NCI-H524 (cell line): Measurements from ENCODE around the gene RPL5.
"Not testable (repeated sequence)": the region's sequence is repeated elsewhere in the genome, so short reads cannot be mapped to it uniquely, and the experiment has no call there.

Experiments used
- DNase-seq, 2 experiments: peaks; one replicate each; lab custom pipeline; 2025; lab: John Stamatoyannopoulos, UW

Gene RPL5

GRCh38 chr1:92831762-92832536 is at the start of gene RPL5:
TSS of gene RPL5 (plus strand) at chr1:92832040. CDS start at chr1:92832115, 75 bp downstream.
- DNase-seq = peak; percentile 93 to 96

DNA sequence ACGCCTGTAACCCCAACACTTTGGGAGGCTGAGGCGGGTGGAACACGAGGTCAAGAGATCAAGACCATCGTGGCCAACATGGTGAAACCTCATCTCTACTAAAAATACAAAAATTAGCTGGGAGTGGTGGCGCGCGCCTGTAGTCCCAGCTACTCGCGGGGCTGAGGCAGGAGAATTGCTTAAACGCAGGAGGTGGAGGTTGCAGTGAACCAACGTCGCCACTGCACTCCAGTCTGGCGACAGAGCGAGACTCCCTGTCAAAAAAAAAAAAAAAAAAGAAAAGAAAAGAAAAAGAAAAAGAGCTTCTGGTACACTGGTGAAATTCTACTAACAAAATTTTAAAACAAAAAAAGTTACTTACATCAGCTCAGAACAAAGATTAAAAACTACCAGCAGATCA is 48.3 kb upstream of the RPL5 start:
- not testable (repeated sequence) for DNase-seq

DNA sequence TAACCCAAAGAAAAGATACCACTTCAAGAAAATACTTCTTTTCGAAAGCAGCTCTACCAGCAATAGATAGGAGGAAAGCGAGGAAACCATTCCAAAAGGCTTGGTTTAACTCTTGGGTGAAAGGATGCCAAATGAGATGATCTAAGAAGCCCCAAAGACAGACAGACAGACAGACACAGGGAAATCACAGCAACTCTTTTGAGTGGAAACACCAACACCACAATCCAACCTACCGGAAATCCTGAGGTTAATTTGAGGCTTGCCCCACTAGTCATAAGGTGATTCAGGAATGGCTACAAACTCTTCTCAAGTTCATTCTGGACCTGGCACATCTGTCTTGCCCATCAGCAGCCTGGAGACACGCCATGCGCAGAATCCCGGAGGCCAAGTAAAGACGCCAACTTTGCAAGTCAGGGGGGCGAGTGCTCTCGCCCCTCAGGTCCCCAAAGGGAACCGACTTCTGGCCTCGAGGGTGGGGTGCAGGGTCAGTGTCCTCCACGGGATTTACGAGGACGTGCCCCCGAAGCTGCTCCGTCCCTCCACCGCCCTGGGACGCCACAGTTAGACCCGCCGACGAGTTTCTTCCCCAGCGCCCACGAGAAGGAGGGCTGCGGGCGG is 47.7 kb upstream of the RPL5 start:
- peak; percentile 14 to 29 for DNase-seq

GRCh38 chr1:92784639-92785500 is 47.0 kb upstream of the RPL5 start, which contains the start of gene EVI5:
TSS of gene EVI5 (minus strand) at chr1:92785108. CDS start at chr1:92736546, 48,562 bp downstream.
- DNase-seq = peak; percentile 91 to 96

DNA sequence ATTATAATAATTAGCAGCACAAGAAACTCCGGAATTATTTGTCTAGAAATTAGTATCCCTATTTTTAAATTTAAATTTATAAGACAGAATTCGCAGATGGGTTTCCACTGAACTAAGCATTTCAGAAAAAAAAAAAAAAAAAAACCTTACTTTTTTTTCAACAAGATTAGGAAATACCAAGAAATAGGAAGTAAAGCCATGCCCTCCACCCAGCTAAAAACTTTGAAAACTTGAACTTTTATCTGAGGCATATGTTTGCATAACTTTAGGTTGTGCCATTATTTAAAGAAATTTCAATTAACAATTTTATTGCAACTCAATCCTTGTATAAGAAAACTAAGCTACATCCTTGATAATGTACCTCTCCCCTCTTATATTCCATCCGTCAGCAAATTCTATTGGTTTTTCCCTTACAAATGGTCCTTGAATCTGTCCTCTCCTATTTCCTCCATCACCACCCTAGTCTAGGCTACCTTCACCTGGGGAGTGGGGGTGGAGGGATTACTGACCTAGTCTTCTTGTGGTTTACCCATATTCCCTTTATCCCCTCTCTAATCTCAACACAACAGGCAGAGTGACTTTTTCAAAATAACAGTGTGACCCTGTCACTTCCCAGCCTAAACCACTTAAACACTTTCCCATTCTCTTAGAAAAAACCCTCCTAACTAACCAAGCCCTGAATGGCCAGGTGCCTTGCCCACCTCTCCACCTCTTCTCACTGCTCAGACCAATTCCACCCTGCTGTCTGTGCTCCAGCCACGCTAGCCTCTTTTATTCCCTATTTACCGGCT is 45.5 kb upstream of the RPL5 start:
- no peak for DNase-seq

GRCh38 chr1:92790081-92790480 is 41.8 kb upstream of the RPL5 start:
- no peak for DNase-seq

DNA sequence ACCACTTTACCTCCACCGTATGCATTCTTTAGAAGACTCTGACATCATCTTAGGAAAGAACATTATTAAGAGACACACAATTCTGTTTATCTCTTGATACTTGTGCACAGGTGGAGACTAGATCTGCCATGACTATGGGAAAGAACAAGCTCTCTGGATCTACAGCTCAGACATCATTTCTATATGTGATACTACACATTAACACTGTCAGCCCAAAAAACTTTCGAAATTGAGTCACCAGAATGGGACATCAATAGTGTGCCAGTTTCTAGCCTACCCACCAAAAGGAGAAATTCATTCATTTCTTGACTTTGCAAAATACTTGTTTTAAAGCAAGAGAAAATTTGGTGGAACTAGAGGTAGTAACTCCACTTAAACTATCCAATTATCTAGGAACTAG is 41.0 kb upstream of the RPL5 start:
- no peak for DNase-seq

DNA sequence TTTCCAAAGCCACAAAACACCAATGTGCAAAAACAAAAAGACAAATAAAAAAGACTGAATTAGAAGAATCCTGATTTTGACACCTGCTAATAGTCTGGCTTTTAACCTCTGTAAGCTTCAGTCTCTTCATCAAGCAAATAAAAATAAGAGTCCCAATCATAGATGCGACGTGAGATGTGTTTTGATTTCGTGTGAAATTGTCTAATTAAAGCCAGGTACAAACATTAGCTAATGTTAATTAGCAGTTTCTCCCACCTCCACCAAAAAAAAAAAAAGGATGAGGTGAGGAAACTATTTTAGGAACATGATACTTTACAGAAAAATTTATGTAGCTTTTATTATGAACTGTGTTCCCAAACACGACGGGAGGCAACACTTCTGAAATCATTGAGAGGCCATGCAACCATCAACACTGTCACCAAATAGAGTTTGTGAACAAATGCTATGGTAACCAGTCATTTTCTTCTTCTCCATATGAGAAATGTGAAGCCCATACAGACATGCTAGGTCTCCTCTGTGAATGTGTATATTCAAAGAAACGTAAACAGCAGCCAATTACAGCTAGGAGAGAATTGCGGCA is 40.3 kb upstream of the RPL5 start:
- no peak for DNase-seq

DNA sequence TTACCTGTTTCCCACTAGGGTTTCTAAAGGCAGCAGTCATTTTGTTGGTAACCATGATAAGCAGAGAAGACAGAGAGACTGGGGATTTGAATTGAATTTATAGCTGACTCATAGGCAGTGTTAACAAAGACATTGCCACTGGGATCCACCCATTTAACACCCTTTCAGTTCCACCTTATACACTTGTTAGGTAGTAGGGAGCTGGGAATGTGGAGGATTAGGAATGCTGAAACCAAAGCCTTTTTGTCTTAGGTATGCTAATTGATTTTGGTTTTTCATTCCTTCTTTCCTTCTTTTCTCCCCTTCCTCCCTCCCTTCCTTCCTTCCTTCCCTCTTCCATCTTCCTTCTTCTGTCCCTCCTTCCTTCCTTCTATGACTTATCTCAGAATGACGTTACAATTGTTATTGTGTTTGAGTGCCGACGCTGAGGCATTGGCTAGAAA is 39.5 kb upstream of the RPL5 start:
- no peak for DNase-seq

DNA sequence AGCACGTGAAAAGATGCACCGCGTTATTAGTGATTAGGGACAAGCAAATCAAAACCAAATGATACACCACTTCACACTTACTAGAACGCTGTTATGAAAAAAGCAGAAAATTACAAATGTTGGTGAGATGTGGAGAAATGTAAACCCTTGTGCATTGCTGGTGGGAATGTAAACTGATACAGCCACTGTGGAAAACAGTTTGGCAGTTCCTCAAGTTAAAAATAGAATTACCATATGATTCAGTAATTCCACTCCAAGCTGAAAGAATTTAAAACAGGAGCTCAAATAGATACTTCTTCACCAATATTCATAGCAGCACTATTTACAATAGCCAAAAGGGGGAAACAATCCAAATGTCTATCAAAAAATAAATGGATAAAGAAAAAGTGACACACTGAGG is 36.7 kb upstream of the RPL5 start:
- DNase-seq = no peak

- no peak for DNase-seq
Observed at GRCh38 chr1:92797297-92797696, 34.5 kb upstream of the RPL5 start.

- DNase-seq = no peak
Observed at GRCh38 chr1:92797961-92798360, 33.9 kb upstream of the RPL5 start.

- DNase-seq = no peak
Observed at GRCh38 chr1:92803140-92803887, 28.5 kb upstream of the RPL5 start.

- no peak for DNase-seq
Observed at GRCh38 chr1:92804721-92805201, 27.1 kb upstream of the RPL5 start.

GRCh38 chr1:92805216-92805615 is 26.6 kb upstream of the RPL5 start:
- no peak for DNase-seq

DNA sequence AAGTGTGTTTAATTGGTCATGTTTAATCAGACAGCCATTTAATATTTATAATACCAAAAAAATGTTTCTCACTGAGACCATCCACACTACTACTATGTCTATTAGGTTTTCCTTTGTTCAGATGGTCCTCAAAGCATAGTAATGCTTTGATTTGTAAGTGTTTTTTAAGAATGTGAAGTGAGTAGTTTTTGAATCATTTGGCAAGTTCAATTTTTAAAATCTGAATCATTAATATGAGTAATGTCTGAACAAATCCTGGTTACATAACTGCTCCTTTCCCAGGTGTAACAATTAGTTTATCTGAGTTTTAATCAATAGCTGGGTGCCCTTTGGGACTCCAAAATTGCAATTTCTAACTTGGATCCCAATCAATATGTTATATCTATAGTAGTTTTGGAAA is 23.5 kb upstream of the RPL5 start:
- no peak for DNase-seq

DNA sequence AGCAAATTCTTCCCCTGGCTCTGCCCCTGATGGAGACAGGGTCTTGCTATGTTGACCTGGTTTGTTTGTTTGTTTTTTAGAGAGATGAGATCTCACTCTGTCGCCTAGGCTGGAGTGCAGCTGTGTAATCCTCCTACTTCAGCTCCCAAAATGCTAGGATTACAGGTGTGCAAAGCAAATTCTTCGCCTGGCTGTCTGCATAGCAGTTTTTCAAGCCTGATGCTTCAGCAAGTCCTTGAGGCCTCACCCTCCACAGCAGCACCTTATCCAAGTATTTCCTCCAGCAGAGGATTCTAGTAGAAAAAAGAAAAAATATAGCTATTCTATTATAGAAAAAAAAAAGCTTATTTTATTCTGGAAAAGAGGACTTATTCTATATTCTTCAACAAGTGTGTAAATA is 15.1 kb upstream of the RPL5 start:
- no peak for DNase-seq

DNA sequence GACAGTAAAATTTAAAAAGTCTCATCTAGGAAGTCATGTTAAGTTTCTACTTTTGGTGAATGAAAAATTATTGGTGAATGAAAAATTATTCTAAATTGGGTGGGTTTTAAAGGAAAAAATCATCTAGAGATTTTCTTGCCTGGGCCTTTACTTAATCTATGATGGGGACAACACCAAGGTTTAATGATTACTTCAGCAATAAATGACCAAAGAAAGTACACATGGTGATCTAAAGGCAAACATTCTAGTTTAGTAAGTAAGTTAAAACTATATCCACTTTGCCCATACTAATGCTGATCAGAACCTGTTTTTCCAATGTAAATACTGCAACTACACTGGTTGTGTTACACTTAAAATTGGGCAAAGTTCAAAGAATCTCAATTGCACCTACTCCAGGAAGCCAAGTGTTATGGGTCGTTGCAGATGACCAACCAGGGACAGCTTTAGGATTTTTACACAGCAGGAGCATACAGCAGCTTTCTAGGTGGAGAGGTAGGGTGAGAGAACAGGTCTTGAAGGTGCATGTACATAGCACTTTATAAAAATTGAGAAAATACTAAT is 14.6 kb upstream of the RPL5 start:
- no peak for DNase-seq

DNA sequence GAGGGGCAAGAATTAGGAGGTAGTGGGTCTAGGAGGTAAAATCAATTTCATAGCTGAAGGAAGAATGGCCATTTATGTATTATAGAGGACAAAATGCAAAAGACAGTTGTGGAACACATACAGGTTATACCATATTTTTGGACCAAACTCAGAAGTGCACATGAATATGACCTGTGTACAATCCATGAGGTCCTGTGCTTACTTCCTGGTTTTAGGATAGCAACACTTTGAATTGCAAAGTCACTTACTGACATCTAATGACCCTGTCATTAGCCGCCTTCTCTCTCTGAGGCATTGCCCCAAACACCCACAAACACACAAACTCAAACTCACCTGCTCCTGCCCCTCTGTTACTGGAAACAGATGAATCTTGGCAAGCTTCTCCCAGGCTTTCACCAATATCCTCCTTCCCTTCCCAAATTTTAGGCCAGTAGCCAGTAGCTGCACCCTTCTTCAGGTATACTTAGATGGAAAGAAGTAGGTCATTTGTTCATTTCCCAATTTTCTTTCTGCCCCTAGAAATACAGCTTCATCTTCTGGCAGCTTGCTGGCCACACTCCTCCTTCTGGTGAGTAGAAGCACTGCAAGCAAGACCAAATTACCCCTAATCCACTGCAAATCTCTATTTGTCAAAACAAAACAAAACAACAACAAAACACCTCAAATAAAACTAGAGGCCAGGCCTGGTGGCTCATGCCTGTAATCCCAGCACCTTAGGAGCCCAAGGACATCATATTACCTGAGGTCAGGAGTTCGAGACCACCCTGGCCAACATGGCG is 13.7 kb upstream of the RPL5 start:
- DNase-seq = peak in 1 of 2 experiments; percentile 6
